SU-DHL-6 (cell line): Measurements from ENCODE around the gene GNAS.

Source experiments
- H2AFZ ChIP-seq: fragments of 200-600 bp; sonication (generic); 2 replicates; pipeline ENCODE4 v1.6.1; 2014; ENCODE audit warnings: low read depth, mild to moderate bottlenecking, moderate library complexity, mixed read lengths, antibody characterized with exemption, low read length; ENCODE audit not compliant: severe bottlenecking
- H3F3A ChIP-seq: fragments of 200-600 bp; shearing (Covaris generic); 2 replicates; pipeline ENCODE4 v1.6.0; 2016; ENCODE audit warnings: antibody characterized with exemption, mild to moderate bottlenecking; ENCODE audit not compliant: insufficient read depth
- H3K27ac ChIP-seq: fragments of 200-600 bp; sonication (generic); 2 replicates; pipeline ENCODE4 v1.5.1; 2016; ENCODE audit warnings: low read depth, mild to moderate bottlenecking, low read length, moderate library complexity, mixed read lengths
- H3K27me3 ChIP-seq: fragments of 200-600 bp; sonication (generic), shearing (Covaris generic); 2 replicates; pipeline ENCODE4 v1.6.0; 2014; ENCODE audit warnings: mild to moderate bottlenecking, low read length
- H3K36me3 ChIP-seq: fragments of 200-600 bp; sonication (generic); 2 replicates; pipeline ENCODE4 v1.6.1; 2014; ENCODE audit warnings: mild to moderate bottlenecking, low read length, mixed read lengths
- H3K4me2 ChIP-seq: fragments of 300-600, 200-600 bp; shearing (Covaris generic), sonication (generic); 2 replicates; pipeline ENCODE4 v1.6.0; 2014; ENCODE audit warnings: low read length, low read depth, mild to moderate bottlenecking; ENCODE audit not compliant: poor library complexity, severe bottlenecking
- H3K4me3 ChIP-seq: fragments of 200-600 bp; sonication (generic); 2 replicates; pipeline ENCODE4 v1.5.1; 2014; ENCODE audit warnings: antibody characterized with exemption, low read length, mild to moderate bottlenecking, mixed read lengths; ENCODE audit not compliant: insufficient read depth, poor library complexity, severe bottlenecking
- H3K79me2 ChIP-seq: fragments of 200-600 bp; sonication (generic); 2 replicates; pipeline ENCODE4 v1.6.1; 2014; ENCODE audit warnings: mild to moderate bottlenecking, low read length, moderate library complexity; ENCODE audit not compliant: insufficient read depth
- H3K9ac ChIP-seq: fragments of 200-600 bp; sonication (generic); 2 replicates; pipeline ENCODE4 v1.7.0; 2014; ENCODE audit warnings: mild to moderate bottlenecking, low read length
- H3K9me2 ChIP-seq: fragments of 200-600 bp; sonication (generic); replicated peaks from 2 replicates; pipeline ENCODE4 v1.6.1; 2014; ENCODE audit warnings: low read length; ENCODE audit not compliant: insufficient read depth
- H3K9me3 ChIP-seq: fragments of 200-600 bp; sonication (generic); 2 replicates; pipeline ENCODE4 v1.6.1; 2014; ENCODE audit warnings: low read length, mixed read lengths; ENCODE audit not compliant: insufficient read depth
- H4K20me1 ChIP-seq: fragments of 200-600 bp; sonication (generic); 2 replicates; pipeline ENCODE4 v1.6.1; 2014; ENCODE audit warnings: low read depth, mild to moderate bottlenecking, antibody characterized with exemption, low read length, moderate library complexity, mixed read lengths
- EZH2phosphoT487 ChIP-seq: fragments of 200-600 bp; sonication (generic), shearing (Covaris generic); conservative IDR thresholded peaks from 2 replicates; pipeline ENCODE4 v1.6.1; 2018; ENCODE audit warnings: mild to moderate bottlenecking, antibody characterized with exemption, low read length, moderate library complexity, mixed read lengths
- TF ChIP-seq, protein P1 (sequence below): fragments of 200-600 bp; sonication (generic); IDR thresholded peaks from one replicate; pipeline ENCODE4 v1.5.1; 2017; ENCODE audit warnings: antibody characterized with exemption, mild to moderate bottlenecking, low read length, moderate library complexity; ENCODE audit not compliant: insufficient read depth, poor library complexity, severe bottlenecking

The GNAS gene

DNA sequence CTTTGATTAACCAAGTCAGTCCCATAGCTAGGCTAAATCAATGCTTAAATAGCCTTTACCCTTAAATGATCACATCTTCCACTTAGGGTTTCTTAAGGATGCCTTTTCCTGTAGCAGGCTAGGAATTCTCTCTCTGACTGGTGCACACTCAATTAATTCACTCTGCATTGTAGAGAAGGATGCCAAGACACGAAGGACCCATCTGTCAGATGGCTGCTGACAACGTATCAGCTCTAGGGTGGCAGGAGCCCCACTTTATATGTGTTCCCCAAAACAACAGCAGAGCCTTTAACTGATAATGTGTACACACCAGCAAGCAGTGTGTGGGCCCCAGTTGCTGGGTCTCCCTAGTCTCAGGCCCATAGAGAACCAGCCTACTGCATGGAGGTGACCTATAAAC, 13.3 kb downstream of the GNAS start:
- H3K9me3 ChIP-seq = no peaks in the 10 kb centered on the region
- no peaks in the 10 kb centered on the region for H3K79me2 ChIP-seq
- no peaks in the 10 kb centered on the region for H3K9me2 ChIP-seq
- no peak overlapping the region for H3K4me3 ChIP-seq
- H3K9ac ChIP-seq = no peak overlapping the region
- no peaks in the 10 kb centered on the region for H3K36me3 ChIP-seq
- H3K4me2 ChIP-seq = no peak overlapping the region
- no peaks in the 10 kb centered on the region for H3F3A ChIP-seq
- H2AFZ ChIP-seq = no peak overlapping the region
- TF ChIP-seq EZH2phosphoT487 = no peak
- H4K20me1 ChIP-seq = no peaks in the 10 kb centered on the region
- no peak overlapping the region for H3K27ac ChIP-seq
- no peaks in the 10 kb centered on the region for H3K27me3 ChIP-seq

DNA sequence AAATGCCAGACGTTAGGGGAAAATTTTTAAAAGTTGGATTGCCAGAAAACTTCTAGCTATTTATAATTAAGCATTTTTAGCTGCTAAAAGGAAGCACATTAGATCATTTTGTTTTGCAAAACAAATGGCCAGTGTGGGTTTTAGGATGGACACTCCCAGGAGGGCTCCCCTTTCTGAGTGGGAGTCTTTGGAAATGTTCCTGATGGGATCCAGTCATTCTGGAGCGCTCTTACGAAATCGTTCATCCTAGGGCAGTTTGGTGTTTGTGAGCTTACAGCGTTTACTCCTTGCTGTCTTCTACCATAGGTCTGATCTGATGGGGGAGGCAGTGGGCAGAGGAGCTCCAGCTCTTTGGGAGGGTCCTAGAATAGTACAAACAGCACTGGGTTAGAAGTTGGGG, 14.7 kb downstream of the GNAS start:
- H3K9me3 ChIP-seq = no peaks in the 10 kb centered on the region

DNA sequence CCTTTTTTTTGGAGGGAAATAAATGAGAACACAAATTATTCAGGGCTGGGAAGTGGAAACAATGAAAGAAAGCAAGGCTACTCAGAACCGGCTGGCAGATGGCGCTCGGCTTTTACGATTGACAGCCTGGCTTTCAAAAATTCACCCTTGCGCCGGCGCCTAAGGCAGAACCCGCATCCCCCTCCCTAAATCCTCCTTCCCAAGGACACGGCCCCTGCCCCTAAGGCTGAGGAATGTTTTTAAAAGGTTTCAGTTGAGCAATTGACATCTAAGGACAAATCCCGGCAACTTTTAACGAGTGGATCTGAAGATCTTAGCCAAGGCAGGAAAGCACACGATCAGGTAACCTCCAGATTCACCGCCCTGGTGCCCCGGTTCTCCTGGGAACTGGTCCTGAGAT, 16.3 kb downstream of the GNAS start:
- TF ChIP-seq, protein P1, sequence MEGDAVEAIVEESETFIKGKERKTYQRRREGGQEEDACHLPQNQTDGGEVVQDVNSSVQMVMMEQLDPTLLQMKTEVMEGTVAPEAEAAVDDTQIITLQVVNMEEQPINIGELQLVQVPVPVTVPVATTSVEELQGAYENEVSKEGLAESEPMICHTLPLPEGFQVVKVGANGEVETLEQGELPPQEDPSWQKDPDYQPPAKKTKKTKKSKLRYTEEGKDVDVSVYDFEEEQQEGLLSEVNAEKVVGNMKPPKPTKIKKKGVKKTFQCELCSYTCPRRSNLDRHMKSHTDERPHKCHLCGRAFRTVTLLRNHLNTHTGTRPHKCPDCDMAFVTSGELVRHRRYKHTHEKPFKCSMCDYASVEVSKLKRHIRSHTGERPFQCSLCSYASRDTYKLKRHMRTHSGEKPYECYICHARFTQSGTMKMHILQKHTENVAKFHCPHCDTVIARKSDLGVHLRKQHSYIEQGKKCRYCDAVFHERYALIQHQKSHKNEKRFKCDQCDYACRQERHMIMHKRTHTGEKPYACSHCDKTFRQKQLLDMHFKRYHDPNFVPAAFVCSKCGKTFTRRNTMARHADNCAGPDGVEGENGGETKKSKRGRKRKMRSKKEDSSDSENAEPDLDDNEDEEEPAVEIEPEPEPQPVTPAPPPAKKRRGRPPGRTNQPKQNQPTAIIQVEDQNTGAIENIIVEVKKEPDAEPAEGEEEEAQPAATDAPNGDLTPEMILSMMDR = no peak
- no peak for TF ChIP-seq EZH2phosphoT487
- Histone ChIP-seq H3K9me2 (no peaks in the 10 kb centered on the region), H3K36me3 (no peaks in the 10 kb centered on the region), H2AFZ (no peak overlapping the region), H3K4me3 (no peak overlapping the region), H4K20me1 (no peaks in the 10 kb centered on the region), H3F3A (no peaks in the 10 kb centered on the region), H3K9me3 (no peaks in the 10 kb centered on the region), H3K9ac (no peak overlapping the region), H3K4me2 (no peak overlapping the region), H3K27me3 (no peaks in the 10 kb centered on the region), H3K27ac (no peak overlapping the region), H3K79me2 (no peaks in the 10 kb centered on the region)

More for the DNA sequence above, 14.7 kb downstream of the GNAS start:
- Histone ChIP-seq H3K79me2 (no peaks in the 10 kb centered on the region), H3F3A (no peaks in the 10 kb centered on the region), H3K36me3 (no peaks in the 10 kb centered on the region), H4K20me1 (no peaks in the 10 kb centered on the region), H3K4me3 (no peak overlapping the region), H3K4me2 (no peak overlapping the region), H2AFZ (no peak overlapping the region), H3K27ac (no peak overlapping the region), H3K27me3 (no peaks in the 10 kb centered on the region), H3K9me2 (no peaks in the 10 kb centered on the region), H3K9ac (no peak overlapping the region)
- TF ChIP-seq, protein P1 = no peak
- no peak for TF ChIP-seq EZH2phosphoT487

DNA sequence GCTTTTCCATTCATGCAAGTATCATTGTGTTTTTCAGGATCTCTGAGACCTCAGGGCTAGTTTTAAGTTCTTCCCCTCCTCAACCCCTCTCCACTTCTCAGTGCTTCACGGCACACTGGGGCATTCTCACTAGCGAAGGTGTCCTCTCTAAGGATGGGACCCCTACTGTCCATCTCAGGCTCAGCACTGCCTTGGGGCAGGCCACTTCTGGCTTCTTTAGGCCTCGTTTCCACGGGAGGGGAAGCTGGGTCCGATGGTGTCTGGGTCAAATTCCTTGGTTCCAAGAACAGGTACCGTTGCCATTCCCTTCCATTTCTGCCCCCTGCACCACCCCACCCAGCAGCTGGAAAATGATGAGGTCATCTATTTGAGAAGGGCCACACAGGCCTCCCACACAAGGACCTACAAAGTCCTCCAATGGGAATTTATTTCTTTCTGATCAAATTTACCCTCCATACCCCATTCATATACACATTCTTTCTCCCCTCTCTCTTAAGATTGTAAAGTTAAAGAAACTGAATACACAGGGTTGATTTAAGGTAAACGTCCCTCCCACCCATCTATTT, 17.2 kb downstream of the GNAS start:
- H3K27ac ChIP-seq = no peak overlapping the region
- no peak overlapping the region for H3K9ac ChIP-seq
- H3K27me3 ChIP-seq = no peaks in the 10 kb centered on the region
- H3K4me3 ChIP-seq = no peak overlapping the region
- H3F3A ChIP-seq = no peaks in the 10 kb centered on the region
- no peaks in the 10 kb centered on the region for H3K36me3 ChIP-seq
- TF ChIP-seq, protein P1 = no peak
- TF ChIP-seq EZH2phosphoT487 = no peak
- no peak overlapping the region for H2AFZ ChIP-seq
- H3K4me2 ChIP-seq = no peak overlapping the region
- no peaks in the 10 kb centered on the region for H3K9me2 ChIP-seq
- no peaks in the 10 kb centered on the region for H3K79me2 ChIP-seq
- no peaks in the 10 kb centered on the region for H4K20me1 ChIP-seq
- no peaks in the 10 kb centered on the region for H3K9me3 ChIP-seq
